Neutrophil (primary cell): ENCODE results near the gene PTGIR.
A peak's percentile ranks its signal among the peaks of the same experiment; 100 is the strongest.

Experiments
- H3K27ac ChIP-seq: fragments of 200-600 bp; sonication (generic); 2 replicates; pipeline ENCODE4 v1.5.1; 2016; ENCODE audit warnings: mild to moderate bottlenecking, moderate library complexity
- H3K27me3 ChIP-seq: fragments of 200-600 bp; sonication (generic); 2 replicates; pipeline ENCODE4 v1.6.0; 2016; ENCODE audit warnings: mild to moderate bottlenecking
- H3K36me3 ChIP-seq: fragments of 200-600 bp; sonication (generic); 2 replicates; pipeline ENCODE4 v1.5.1; 2017
- H3K4me1 ChIP-seq, 2 experiments: fragments of 200-600 bp in 1 of 2; sonication (generic) in 1 of 2; 1 replicate in 1 of 2; 2 replicates in 1 of 2; pipeline versions ENCODE4 v1.5.1 to v1.6.1; 2013 to 2016; ENCODE audit warnings: low read depth in 1 of 2, low read length in 1 of 2, mild to moderate bottlenecking in 1 of 2, moderate library complexity in 1 of 2; ENCODE audit not compliant: control insufficient read depth in 1 of 2, insufficient read depth in 1 of 2
- H3K4me3 ChIP-seq, 2 experiments: fragments of 200-600 bp in 1 of 2; sonication (generic) in 1 of 2; 1 replicate in 1 of 2; 2 replicates in 1 of 2; pipeline ENCODE4 v1.5.1; 2013 to 2016; ENCODE audit warnings: low read depth in 1 of 2, low read length in 1 of 2, mild to moderate bottlenecking in 1 of 2, moderate library complexity in 1 of 2
- H3K9me3 ChIP-seq: fragments of 200-600 bp; sonication (generic); 2 replicates; pipeline ENCODE4 v1.5.1; 2016
- TF ChIP-seq, protein P1 (sequence below): fragments of 200-600 bp; sonication (generic); IDR thresholded peaks from 2 replicates; pipeline ENCODE4 v1.5.1; 2016; ENCODE audit warnings: antibody characterized with exemption

The PTGIR gene, protein sequence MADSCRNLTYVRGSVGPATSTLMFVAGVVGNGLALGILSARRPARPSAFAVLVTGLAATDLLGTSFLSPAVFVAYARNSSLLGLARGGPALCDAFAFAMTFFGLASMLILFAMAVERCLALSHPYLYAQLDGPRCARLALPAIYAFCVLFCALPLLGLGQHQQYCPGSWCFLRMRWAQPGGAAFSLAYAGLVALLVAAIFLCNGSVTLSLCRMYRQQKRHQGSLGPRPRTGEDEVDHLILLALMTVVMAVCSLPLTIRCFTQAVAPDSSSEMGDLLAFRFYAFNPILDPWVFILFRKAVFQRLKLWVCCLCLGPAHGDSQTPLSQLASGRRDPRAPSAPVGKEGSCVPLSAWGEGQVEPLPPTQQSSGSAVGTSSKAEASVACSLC

DNA sequence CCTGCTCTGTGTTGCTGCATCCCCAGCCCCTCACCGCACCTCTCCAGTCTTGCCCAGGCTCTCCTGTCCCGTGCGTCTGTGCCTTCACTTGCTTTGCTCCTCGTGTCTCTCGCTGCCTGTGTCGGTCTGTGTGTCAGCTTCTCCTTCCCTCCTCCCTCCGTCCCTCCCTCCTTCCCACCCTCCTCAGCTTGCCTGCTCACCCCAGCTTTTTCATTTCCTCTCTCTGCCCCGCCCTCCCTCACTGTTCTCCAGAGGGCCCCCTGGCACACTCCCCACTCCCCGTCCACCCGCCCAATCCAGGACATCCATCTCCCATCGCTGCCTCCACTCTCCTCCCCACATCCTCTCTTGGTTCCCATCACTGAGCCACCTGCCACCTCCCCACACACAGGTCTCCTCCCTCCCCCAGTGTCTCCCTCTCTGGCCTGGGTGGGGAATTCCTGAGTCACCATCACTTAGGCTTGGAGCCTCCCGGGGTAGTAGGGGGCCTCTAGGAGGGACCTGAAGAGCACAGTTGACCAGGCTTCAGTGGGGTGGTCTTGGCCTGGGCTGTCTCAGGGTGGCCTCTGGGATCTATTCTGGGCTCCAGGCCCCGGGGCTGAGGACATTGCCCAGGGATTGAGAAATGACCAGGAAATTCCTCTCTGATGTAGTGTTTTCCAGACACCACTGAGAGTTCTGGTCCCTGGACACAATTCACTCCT is at the start of gene PTGIR:
Gene PTGIR, minus strand, starts transcription at position 132 of the 704 bp plus-strand sequence. CDS start 864 bp downstream, outside the sequence.
- Histone ChIP-seq H3K27me3 (peaks cover 29% of the 10 kb centered on the region), H3K36me3 (no peaks in the 10 kb centered on the region), H3K27ac (no peak within 1 kb of the TSS), H3K4me3 (no peak within 1 kb of the TSS), H3K9me3 (no peaks in the 10 kb centered on the region), H3K4me1 (peaks cover 0 to 2% of the 10 kb centered on the region in 2 experiments)
- TF ChIP-seq, protein P1, sequence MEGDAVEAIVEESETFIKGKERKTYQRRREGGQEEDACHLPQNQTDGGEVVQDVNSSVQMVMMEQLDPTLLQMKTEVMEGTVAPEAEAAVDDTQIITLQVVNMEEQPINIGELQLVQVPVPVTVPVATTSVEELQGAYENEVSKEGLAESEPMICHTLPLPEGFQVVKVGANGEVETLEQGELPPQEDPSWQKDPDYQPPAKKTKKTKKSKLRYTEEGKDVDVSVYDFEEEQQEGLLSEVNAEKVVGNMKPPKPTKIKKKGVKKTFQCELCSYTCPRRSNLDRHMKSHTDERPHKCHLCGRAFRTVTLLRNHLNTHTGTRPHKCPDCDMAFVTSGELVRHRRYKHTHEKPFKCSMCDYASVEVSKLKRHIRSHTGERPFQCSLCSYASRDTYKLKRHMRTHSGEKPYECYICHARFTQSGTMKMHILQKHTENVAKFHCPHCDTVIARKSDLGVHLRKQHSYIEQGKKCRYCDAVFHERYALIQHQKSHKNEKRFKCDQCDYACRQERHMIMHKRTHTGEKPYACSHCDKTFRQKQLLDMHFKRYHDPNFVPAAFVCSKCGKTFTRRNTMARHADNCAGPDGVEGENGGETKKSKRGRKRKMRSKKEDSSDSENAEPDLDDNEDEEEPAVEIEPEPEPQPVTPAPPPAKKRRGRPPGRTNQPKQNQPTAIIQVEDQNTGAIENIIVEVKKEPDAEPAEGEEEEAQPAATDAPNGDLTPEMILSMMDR: no peak

DNA sequence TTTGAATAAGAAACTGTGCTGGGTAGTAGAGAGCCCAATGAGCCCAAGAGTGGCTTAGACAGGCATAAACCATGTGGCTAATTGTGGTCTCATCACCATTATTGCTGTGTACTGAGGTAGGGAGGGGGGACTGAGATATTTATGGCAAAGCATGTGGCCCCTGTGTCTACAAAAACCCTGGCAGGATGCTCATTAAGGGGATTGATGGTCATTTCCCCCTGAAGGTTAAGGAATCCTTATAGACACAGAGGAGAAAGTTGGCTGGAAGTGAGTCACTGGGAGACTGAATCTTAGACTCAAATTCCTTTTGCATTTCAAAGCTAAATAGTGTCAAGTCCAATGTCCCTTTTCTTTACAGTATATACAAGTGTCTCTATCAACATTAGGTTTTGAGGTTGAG is 45.9 kb upstream of the PTGIR start:
- Histone ChIP-seq H3K9me3 (no peaks in the 10 kb centered on the region), H3K27me3 (no peaks in the 10 kb centered on the region), H3K4me3 (no peak overlapping the region), H3K36me3 (peaks cover 39% of the 10 kb centered on the region), H3K27ac (no peak overlapping the region), H3K4me1 (no peaks in the 10 kb centered on the region)
- TF ChIP-seq, protein P1: no peak

DNA sequence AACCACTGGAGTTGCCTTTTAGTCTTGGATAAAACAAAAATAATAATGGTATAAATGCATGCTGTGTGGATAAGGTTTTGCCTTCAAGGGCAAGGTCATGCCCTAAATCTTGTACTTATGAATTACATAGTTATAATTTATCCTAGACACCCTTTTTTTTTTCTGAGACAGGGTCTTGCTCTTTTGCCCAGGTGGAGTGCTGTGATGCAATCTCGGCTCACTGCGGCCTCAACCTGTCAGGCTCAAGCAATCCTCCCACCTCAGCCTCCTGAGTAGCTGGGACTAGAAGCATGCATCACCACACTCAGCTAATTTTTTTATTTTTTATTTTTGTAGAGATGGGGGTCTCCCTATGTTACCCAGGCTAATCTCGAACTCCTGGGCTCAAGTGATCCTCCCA is 43.8 kb upstream of the PTGIR start:
- H3K4me1 ChIP-seq: no peaks in the 10 kb centered on the region
- TF ChIP-seq, protein P1: no peak

DNA sequence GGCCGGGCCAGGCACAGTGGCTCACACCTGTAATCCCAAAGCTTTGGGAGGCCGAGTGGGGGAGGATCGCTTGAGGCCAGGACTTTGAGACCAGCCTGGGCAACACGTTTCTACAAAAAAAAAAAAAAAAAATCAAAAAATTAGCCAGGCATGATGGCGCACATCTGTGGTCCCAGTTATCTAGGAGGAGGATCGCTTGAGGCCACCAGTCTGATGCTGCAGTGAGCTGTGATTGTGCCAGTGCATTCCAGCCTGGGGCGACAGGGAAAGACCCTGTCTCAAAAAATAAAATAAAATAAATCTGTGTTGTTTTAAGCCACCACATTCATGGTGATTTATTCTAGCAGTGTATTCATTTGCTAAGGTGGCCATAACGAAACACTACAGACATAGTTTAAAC is 40.2 kb upstream of the PTGIR start:
- no peaks in the 10 kb centered on the region for H3K9me3 ChIP-seq
- peaks cover 40% of the 10 kb centered on the region for H3K27me3 ChIP-seq
- no peak overlapping the region for H3K4me3 ChIP-seq
- H3K36me3 ChIP-seq: no peaks in the 10 kb centered on the region
- no peak overlapping the region for H3K27ac ChIP-seq
- TF ChIP-seq, protein P1: no peak
- peaks cover 12 to 22% of the 10 kb centered on the region in 2 experiments for H3K4me1 ChIP-seq

More for the DNA sequence above, 43.8 kb upstream of the PTGIR start:
- no peak overlapping the region for H3K27ac ChIP-seq
- no peaks in the 10 kb centered on the region for H3K9me3 ChIP-seq
- no peak overlapping the region for H3K4me3 ChIP-seq
- peaks cover 18% of the 10 kb centered on the region for H3K36me3 ChIP-seq
- peaks cover 10% of the 10 kb centered on the region for H3K27me3 ChIP-seq

DNA sequence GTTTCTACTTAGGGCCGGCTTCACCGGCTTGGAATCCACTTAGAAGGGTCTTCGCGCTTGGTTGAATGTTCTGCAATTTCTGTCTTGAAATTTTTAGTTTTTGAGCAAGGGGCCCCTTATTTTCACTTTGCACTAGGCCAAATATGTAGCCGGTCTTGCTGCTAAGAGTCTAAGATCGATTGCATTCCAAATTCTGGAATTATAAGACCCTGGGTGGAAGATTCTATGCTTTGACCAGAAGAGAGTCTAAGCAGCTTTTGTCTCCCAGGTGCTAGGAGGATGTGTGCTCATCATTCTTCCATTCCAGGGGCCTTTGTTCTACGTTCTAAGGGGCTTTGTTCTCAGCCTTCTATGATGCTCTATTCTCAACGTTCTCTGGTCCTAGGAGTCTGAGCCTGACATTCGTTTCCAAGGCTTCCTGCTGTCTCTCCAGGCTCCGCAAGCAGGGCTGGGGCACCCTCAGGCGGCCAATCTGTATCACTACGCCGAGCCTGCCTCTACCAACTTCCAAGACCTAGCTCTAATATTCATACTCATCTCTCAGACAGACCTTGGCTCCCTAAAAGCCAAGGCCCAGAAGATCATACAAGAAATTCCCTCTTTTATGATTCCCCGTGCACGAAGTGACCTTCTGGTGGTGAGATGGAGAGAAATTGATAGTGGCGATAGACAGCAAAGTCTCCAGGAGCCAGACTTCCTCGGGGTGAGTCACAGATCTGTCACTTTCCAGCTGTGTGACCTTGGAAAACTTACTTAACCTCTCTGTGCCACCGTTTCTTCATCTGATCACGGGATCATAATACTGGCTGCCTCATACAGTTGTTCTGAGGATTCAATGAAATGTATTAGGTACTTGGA is 37.1 kb upstream of the PTGIR start:
- Histone ChIP-seq H3K36me3 (no peaks in the 10 kb centered on the region), H3K4me1 (peaks cover 19 to 31% of the 10 kb centered on the region in 2 experiments), H3K4me3 (peak overlapping the region; percentile 41 to 72), H3K27me3 (peaks cover 69% of the 10 kb centered on the region), H3K9me3 (no peaks in the 10 kb centered on the region), H3K27ac (peak overlapping the region; percentile 62)
- TF ChIP-seq, protein P1: peak; percentile 33
